GM18870 (cell line): ENCODE measurements around the gene UPK1B.

Experiments used
- ATAC-seq: cut with Tn5 transposase; IDR thresholded peaks from one replicate; pipeline ENCODE4 v1.9.1; 2021; ENCODE audit warnings: moderate library complexity; ENCODE audit not compliant: unreplicated experiment

The UPK1B gene

DNA sequence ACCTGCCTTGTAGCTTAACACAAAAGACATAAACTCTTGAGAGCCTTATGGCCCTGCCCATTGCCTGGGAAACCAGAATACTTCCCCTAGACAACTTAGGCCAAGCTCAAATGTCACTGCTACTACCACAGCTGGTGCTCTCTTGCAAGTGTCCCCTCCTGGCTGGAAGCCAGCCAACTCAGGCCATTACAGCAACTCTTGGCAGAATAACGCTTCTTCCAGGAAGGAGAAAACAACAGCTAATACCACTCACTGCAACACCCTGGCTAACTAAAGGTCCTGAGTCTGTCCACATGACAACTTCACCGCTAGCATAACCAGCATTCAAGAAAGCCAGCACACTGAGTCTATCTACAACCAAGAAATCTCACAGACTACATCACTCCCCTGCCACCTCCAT lies 72.4 kb downstream of the UPK1B start:
- ATAC-seq = no peak
